IPS-18c (cell line): Measurements from ENCODE around the gene KRTAP4-16.
"Not testable (repeated sequence)": the region's sequence is repeated elsewhere in the genome, so short reads cannot be mapped to it uniquely, and the experiment has no call there.

Experiments
- H3K4me3 ChIP-seq: 2 replicates; pipeline ENCODE4 v1.7.0; 2013; ENCODE audit warnings: low read depth, mild to moderate bottlenecking, low read length, moderate library complexity; ENCODE audit not compliant: insufficient read depth
- H3K9me3 ChIP-seq: one replicate; pipeline ENCODE4 v1.6.1; 2013; ENCODE audit warnings: mild to moderate bottlenecking, low read length, moderate library complexity; ENCODE audit not compliant: control insufficient read depth, insufficient read depth

KRTAP4-16 gene

DNA sequence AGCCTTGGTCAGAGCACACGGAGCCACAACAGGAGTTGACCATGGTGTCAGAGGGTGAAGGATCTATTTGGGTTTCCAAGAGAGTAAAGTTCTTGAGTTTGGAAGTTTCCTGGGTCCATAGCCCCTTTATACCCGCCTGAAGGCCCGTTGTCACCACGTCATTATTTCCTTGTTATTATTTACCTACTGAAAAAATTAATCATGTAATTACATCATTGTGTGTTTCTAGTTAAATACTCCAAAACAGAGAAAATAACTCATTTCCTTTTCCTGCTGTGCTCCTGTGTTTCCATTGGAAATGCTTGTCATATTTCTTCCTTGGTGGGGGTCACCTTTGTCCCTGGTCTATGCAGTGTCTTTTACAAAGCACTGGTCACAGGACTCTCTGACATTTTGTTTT is 4.0 kb downstream of the KRTAP4-16 start, which contains the start of gene KRTAP4-8:
KRTAP4-8 (minus strand) TSS at position 101 of the 400 bp plus-strand sequence; CDS start at position 43, 58 bp downstream.
- no peaks in the 10 kb centered on the region for H3K9me3 ChIP-seq
- no peak within 1 kb of the TSS for H3K4me3 ChIP-seq

DNA sequence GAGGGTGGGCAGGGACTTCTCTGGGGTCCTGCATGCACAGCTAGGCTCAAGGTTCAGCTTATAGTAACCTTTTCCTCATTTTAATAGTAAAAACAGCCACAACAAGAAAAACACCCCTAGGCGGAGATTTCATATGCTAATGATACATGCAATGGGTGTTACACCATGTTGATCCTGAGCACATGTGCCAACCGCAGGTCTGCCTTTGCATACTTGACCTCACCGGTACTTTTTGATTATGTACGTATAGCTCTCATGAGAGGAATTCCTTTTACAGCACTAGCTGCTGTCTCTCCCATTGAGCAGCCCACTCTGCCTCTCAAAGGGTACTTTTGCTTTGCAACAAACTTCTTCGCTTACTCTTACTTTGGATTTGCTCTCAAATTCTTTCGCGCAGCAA is 6.0 kb downstream of the KRTAP4-16 start:
- H3K4me3 ChIP-seq = no peak overlapping the region
- H3K9me3 ChIP-seq = no peaks in the 10 kb centered on the region

DNA sequence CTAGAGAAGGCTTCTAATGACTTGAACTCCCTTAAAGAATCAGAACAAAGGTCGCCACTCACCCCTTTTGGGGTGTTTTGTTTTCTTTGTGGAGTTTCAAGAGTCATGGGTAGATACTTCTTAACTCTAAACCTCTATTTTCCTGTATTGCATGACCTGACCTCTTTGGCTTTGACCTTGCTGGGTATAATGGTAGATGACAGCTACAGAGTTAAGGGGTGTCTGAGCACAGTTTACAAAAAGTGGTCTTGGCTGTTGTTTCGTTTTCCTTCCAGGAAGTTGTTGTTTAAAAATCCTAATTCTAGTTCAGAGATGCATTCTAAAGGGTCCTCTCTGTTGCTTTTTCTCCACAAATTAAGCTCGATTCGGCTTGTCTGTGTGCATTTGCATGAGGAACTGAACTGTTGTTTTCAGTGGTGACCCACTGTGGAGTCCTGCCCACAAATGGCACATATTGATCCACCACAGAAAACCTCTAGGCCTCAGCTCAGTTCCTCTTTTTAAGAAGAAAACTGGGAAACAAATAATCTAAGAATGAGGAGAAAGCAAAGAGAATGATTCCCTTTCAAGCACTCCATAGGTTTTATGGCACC is 13.2 kb downstream of the KRTAP4-16 start:
- H3K9me3 ChIP-seq, H3K4me3 ChIP-seq: not testable (repeated sequence)

- H3K4me3 ChIP-seq, H3K9me3 ChIP-seq: not testable (repeated sequence)
These were observed 17.7 kb downstream of the KRTAP4-16 start, which contains the start of gene KRTAP4-7 for GRCh38 chr17:41084100-41084856. Gene KRTAP4-7 (plus strand): TSS chr17:41084150. CDS start chr17:41084207, 57 bp downstream.

DNA sequence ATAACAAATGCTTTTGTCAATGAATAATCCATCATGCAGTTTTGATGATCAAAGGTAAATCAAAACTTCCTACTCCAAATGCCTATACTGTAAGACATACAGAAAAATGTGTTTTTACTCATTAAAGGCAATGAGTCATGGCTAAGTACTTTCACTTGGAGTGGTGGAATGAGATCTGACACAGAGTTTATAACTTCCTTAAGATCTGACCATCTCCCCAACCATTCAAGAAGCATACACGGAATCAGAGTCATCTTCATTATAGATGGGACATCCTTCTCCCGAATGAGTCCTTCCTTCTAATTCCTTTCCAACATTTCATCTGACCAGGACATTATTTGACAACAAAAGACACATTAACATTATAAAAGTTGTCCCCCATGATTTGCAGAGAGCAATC is 18.6 kb downstream of the KRTAP4-16 start:
- not testable (repeated sequence) for H3K4me3 ChIP-seq, H3K9me3 ChIP-seq

DNA sequence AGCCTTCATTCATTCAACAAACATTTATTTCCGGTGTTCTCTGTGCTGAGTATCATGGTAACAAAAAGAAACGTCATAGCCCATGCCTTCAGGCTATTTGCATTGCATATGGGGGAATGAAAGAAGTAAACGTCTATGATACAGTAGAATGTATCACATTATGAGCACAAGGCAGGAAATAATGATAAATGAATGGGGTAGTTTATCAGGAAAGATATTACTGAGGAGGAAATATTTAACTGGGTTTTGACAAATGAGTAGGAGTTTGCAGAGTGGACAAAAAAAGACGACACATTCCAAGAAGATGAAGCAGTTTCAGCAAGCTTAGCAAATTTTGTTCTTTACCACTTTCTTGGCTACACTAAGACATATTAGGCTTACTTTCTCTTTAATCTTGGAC is 19.4 kb downstream of the KRTAP4-16 start:
- Histone ChIP-seq H3K9me3 (no peaks in the 10 kb centered on the region), H3K4me3 (no peak overlapping the region)

GRCh38 chr17:41076788-41077187 is 25.2 kb downstream of the KRTAP4-16 start:
- no peaks in the 10 kb centered on the region for H3K9me3 ChIP-seq

GRCh38 chr17:41073676-41074075 is 28.3 kb downstream of the KRTAP4-16 start:
- no peak overlapping the region for H3K4me3 ChIP-seq

More at GRCh38 chr17:41076788-41077187, 25.2 kb downstream of the KRTAP4-16 start:
- H3K4me3 ChIP-seq = no peak overlapping the region

GRCh38 chr17:41071606-41072360 is 30.2 kb downstream of the KRTAP4-16 start:
- Histone ChIP-seq H3K4me3 (no peak overlapping the region), H3K9me3 (no peaks in the 10 kb centered on the region)

More at GRCh38 chr17:41073676-41074075, 28.3 kb downstream of the KRTAP4-16 start:
- no peaks in the 10 kb centered on the region for H3K9me3 ChIP-seq

GRCh38 chr17:41069031-41069430 is 33.0 kb downstream of the KRTAP4-16 start:
- Histone ChIP-seq H3K4me3 (no peak overlapping the region), H3K9me3 (no peaks in the 10 kb centered on the region)

DNA sequence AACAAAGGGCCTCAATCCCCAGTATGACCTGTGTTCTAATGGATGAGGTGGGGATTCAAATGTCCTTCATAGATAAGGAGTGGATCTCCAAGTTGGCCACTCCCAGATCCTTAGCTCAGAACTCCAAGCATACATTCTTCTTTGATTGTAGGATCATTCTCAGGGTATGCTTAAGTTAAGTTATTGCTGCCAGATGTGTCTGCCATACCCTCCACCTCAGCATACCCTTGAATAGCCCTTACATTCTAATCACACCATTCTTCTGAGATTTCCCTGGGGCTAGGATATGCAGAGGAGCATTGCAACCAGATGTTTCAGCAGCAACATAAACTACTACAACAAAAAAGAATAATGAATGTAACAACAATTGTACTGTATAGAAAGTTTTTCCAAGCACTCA is 34.7 kb downstream of the KRTAP4-16 start:
- Histone ChIP-seq H3K9me3 (no peaks in the 10 kb centered on the region), H3K4me3 (no peak overlapping the region)

GRCh38 chr17:41065829-41066624 is 36.0 kb downstream of the KRTAP4-16 start, which contains the start of gene KRTAP2-4:
Gene KRTAP2-4 (minus strand): TSS chr17:41065879. CDS start chr17:41065845, 34 bp downstream.
- Histone ChIP-seq H3K4me3 (no peak within 1 kb of the TSS), H3K9me3 (no peaks in the 10 kb centered on the region)

DNA sequence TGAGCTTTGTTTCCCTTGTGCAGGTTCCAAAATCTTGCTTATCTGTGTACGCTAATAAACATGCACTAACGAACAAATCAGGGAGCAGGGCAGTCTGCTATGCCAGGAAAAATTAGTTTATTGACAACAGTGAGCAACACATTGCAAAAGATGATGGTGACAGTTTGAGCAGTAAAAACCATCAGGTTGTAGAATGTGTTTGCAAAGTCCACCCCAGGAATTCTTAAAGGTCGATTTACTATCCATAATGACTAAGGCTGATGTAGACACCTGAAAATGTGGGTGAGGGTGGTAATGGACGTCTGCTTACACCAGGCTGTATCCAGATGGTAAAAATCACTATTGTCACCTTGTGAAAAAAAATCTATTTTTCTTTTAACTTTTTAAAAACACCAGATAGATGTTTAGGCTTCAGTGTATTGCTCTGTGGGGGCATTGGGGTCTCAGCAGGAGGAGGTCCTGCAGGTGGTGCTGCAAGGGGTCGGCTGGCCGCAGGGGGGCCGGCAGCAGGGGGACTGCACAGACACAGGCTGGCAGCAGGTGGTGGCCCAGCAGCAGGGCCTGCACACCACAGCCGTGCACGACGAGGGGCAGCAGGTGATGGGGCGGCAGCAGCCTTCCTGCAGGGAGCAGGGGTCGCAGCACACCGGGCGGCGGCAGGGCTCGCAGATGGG is 36.9 kb downstream of the KRTAP4-16 start:
- not testable (repeated sequence) for H3K4me3 ChIP-seq, H3K9me3 ChIP-seq

DNA sequence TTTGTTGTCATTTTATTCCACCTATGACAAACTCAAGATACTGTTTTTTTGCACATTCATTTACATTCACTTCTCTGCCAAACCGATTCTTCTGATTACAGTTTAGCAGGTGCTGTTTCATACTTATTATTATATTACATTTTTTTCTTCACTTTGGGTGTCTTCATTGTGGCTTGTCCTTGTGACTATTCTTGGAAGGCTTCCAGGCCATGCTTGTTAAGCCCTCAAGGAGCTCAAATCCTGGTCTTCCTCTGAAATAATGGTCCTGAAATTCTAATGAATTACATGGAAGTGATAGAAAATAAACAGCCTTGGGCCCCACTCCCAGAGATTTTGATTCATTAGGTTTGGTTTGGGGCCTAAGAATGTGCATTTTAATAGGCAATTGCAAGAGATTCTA is 37.7 kb downstream of the KRTAP4-16 start:
- Histone ChIP-seq H3K9me3 (no peaks in the 10 kb centered on the region), H3K4me3 (no peak overlapping the region)

DNA sequence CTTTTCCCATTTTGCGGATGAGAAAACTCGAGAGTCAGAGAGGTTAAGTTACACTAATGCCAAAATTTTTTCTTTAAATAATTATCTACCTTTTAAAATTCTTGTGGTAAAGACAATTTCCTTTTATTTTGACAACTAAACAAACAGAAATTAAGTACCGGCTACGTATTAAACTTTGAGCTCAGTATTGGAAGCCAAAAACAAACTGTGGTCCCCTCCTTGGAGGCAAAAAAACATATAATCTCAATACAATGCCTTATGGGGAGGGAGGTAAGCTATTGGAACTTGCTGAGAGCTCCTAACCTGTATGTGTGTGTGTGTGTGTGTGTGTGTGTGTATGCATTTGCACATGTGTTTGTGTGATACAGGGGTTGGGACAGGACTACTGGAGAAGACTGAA is 38.6 kb downstream of the KRTAP4-16 start:
- Histone ChIP-seq H3K9me3 (no peaks in the 10 kb centered on the region), H3K4me3 (no peak overlapping the region)

DNA sequence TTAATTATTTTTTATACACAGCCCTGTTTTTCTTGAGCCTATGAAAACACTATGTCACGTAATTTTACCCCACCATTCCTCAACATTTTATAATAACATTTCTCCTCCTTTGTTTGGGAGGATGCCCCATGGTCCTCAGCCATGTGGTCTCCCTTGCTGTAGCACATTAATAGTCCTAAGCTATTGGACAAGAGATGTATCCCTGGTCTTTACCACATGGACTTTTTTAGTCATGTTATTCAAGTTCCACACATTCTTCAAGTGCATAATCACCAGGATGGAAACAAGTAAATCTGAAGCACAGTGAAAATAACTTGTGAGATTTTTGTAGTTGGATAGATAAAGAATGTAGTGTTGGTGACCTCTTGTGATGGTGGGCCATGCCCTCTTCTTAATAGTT is 40.0 kb downstream of the KRTAP4-16 start:
- no peak overlapping the region for H3K4me3 ChIP-seq

More for the DNA sequence above, 40.0 kb downstream of the KRTAP4-16 start:
- H3K9me3 ChIP-seq = no peaks in the 10 kb centered on the region
